Panc1 (cell line): ENCODE data around the gene CRMP1. TPM values are rescaled to one million over a fixed set of nuclear protein-coding genes. Genes with fewer than 3 reads are reported as not detected.

Experiments used
- ATAC-seq: fragments of 200-7000 bp; cut with Tn5 transposase; 2 replicates; pipeline ENCODE4 v1.9.1; 2020; ENCODE audit warnings: mild to moderate bottlenecking, moderate library complexity
- BruUV-seq: library from RNA; stranded (reverse); fragments of 400-500 nt; replicated peaks from 2 replicates; lab custom pipeline; 2021; lab: Mats Ljungman, UMichigan
- CTCF ChIA-PET: fragments of 300-600 bp; sonication (Branson Sonifier 250); formaldehyde crosslinking; loops from one replicate; lab custom pipeline; 2022; ENCODE audit warnings: antibody characterized with exemption; lab: Charles Lee
- POLR2A ChIA-PET: fragments of 300-600 bp; sonication (Branson Sonifier 250); formaldehyde crosslinking; loops from one replicate; lab custom pipeline; 2022; ENCODE audit warnings: antibody characterized with exemption; lab: Charles Lee
- DNase-seq: peaks from one replicate; pipeline ENCODE4 v3.0.0-alpha.2; 2010; ENCODE audit warnings: low read depth, low spot score
- H3K27ac ChIP-seq: 2 replicates; pipeline ENCODE4 v1.5.1; 2011; ENCODE audit warnings: mild to moderate bottlenecking, low read length, inconsistent platforms
- H3K27me3 ChIP-seq: fragments of 200-500 bp; sonication (Bioruptor generic); 2 replicates; pipeline ENCODE4 v1.6.0; 2014; ENCODE audit warnings: low read length, inconsistent platforms; ENCODE audit not compliant: control insufficient read depth, insufficient read depth
- H3K36me3 ChIP-seq: fragments of 200-500 bp; sonication (Bioruptor generic); 2 replicates; pipeline ENCODE4 v1.5.1; 2014; ENCODE audit warnings: inconsistent platforms, mild to moderate bottlenecking, low read length, moderate library complexity; ENCODE audit not compliant: control insufficient read depth, insufficient read depth
- H3K4me1 ChIP-seq: 2 replicates; pipeline ENCODE4 v1.5.1; 2011; ENCODE audit warnings: inconsistent platforms, mild to moderate bottlenecking, low read length, moderate library complexity; ENCODE audit not compliant: control insufficient read depth, insufficient read depth
- H3K4me3 ChIP-seq, 2 experiments: 2 replicates each; pipeline ENCODE4 v1.5.1; 2011 to 2012; ENCODE audit warnings: low read depth in 2 of 2, low read length in 2 of 2, mild to moderate bottlenecking in 2 of 2, inconsistent platforms in 1 of 2, moderate library complexity in 1 of 2
- H3K9me3 ChIP-seq: fragments of 200-500 bp; sonication (Bioruptor generic); 2 replicates; pipeline ENCODE4 v1.5.1; 2014; ENCODE audit warnings: low read depth, mild to moderate bottlenecking, inconsistent platforms, low read length, moderate library complexity; ENCODE audit not compliant: control insufficient read depth, insufficient read depth
- POLR2AphosphoS5 ChIP-seq: IDR thresholded peaks from 2 replicates; pipeline ENCODE4 v1.6.1; 2012; ENCODE audit warnings: mild to moderate bottlenecking, low read depth, low read length, moderate library complexity
- REST ChIP-seq, 2 experiments: IDR thresholded peaks; 2 replicates each; pipeline ENCODE4 v1.6.1; 2011 to 2012; ENCODE audit warnings: low read depth in 2 of 2, control low read depth in 1 of 2, low read length in 1 of 2, mild to moderate bottlenecking in 1 of 2, moderate library complexity in 1 of 2; ENCODE audit not compliant: insufficient read depth in 1 of 2
- SIN3A ChIP-seq: IDR thresholded peaks from 2 replicates; pipeline ENCODE4 v1.6.1; 2012; ENCODE audit warnings: low read depth, mild to moderate bottlenecking, low read length, moderate library complexity, borderline replicate concordance; ENCODE audit not compliant: insufficient read depth
- TCF7L2 ChIP-seq: IDR thresholded peaks from 2 replicates; pipeline ENCODE4 v1.6.1; 2011; ENCODE audit warnings: mild to moderate bottlenecking, low read depth, low read length, inconsistent platforms
- in situ Hi-C: cut with HindIII; loops from 2 replicates; pipeline ENCODE4 v1.10.0; 2016; ENCODE audit warnings: low sequenced_read_pairs, low pct_unique_long_range_greater_than_20kb
- intact Hi-C: fragments of 100-400 bp; cut with micrococcal nuclease; formaldehyde crosslinking; loops from one replicate; pipeline ENCODE4 v1.10.0; 2022; ENCODE audit not compliant: unreplicated experiment
- total RNA-seq: library from RNA; stranded (reverse); gene quantifications from one replicate; pipeline ENCODE4 v1.2.1, GENCODE V29; 2021; ENCODE audit not compliant: unreplicated experiment
- TF ChIP-seq, protein P1 (sequence below): fragments of 450-650 bp; IDR thresholded peaks from 2 replicates; pipeline ENCODE4 v1.5.1; 2017; ENCODE audit warnings: mild to moderate bottlenecking

The CRMP1 gene
- total RNA-seq, 1 experiment from 2014 or later = 0.28 TPM

DNA sequence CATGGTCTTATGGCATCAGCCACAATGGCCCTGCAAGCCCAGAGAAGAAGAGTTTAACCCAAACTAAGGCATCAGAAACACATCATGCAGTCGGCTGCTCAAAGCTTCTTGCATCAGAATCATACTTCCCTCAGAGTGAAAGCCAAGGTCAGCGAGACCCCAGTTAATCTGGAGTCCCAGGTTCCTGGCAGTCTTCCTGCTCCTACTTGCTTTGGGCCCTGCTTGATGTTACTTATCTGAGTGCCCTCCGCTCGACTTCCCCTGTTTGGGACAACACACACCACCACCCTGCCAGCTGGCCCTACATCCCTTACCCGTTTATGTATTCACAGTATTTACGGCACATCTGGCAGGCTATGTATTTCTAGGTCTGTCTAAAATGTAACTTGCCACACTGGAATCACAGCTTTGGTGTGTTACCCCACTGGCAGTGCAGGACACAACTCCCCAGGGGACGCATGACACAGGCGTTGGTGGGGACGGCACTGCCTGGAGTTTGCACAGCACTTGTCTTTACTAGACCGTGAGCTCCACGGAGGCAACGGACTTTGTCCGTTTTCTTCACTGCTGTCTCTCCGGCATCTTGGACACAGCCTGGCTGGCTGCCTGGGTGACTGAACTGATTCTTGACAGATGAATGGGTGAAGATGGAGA, 22.8 kb downstream of the CRMP1 start:
- no peak for ATAC-seq
- in situ Hi-C loops = no loop called here
- no peak for DNase-seq
- Histone ChIP-seq H3K9me3 (no peaks in the 10 kb centered on the region), H3K36me3 (no peaks in the 10 kb centered on the region), H3K4me3 (no peak overlapping the region), H3K27ac (no peak overlapping the region), H3K27me3 (peaks cover 3% of the 10 kb centered on the region; the same call in 1 of the 2 replicates), H3K4me1 (no peaks in the 10 kb centered on the region)
- no TSS peak for BruUV-seq
- POLR2A ChIA-PET = no interaction called here
- CTCF ChIA-PET = no interaction called here
- intact Hi-C loops = no loop called here
- TF ChIP-seq, protein P1, sequence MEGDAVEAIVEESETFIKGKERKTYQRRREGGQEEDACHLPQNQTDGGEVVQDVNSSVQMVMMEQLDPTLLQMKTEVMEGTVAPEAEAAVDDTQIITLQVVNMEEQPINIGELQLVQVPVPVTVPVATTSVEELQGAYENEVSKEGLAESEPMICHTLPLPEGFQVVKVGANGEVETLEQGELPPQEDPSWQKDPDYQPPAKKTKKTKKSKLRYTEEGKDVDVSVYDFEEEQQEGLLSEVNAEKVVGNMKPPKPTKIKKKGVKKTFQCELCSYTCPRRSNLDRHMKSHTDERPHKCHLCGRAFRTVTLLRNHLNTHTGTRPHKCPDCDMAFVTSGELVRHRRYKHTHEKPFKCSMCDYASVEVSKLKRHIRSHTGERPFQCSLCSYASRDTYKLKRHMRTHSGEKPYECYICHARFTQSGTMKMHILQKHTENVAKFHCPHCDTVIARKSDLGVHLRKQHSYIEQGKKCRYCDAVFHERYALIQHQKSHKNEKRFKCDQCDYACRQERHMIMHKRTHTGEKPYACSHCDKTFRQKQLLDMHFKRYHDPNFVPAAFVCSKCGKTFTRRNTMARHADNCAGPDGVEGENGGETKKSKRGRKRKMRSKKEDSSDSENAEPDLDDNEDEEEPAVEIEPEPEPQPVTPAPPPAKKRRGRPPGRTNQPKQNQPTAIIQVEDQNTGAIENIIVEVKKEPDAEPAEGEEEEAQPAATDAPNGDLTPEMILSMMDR = no peak
- TF ChIP-seq TCF7L2 (no peak), POLR2AphosphoS5 (no peak), SIN3A (no peak), REST (IDR thresholded peaks at IDR 0.05; ENCODE audit: insufficient read depth in 1 of 2, low read depth in 2 of 2, low read length in 1 of 2) (no peak)

DNA sequence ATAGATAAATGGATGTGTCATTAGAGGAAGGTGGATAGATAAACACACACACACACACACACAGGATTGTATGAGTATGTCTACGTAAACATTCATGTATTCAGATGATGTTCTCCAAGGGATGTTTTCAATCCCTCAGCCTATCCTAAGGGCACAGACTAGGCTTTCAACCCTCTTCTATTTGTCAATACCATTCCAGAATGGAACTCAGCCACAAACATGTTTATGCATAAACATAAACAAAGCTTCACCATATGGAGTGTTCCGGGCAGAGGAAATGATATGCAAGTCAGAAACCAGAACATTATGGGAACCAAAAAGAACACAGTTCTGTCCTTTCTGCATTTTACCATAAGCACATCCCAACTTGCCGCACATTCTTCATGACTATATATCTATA, 25.0 kb downstream of the CRMP1 start:
- no peaks in the 10 kb centered on the region for H3K4me1 ChIP-seq
- in situ Hi-C loops (no loop called here), intact Hi-C loops (no loop called here)
- H3K4me3 ChIP-seq = no peak overlapping the region
- H3K27me3 ChIP-seq = peaks cover 3% of the 10 kb centered on the region; the same call in 1 of the 2 replicates
- TF ChIP-seq REST (IDR thresholded peaks at IDR 0.05; ENCODE audit: insufficient read depth in 1 of 2, low read depth in 2 of 2, low read length in 1 of 2) = no peak
- TF ChIP-seq SIN3A = no peak
- TF ChIP-seq POLR2AphosphoS5 = no peak
- TF ChIP-seq, protein P1 = no peak
- TF ChIP-seq TCF7L2 = no peak
- no peak overlapping the region for H3K27ac ChIP-seq
- DNase-seq (no peak), ATAC-seq (no peak)
- CTCF ChIA-PET = no interaction called here
- POLR2A ChIA-PET = no interaction called here
- no peaks in the 10 kb centered on the region for H3K9me3 ChIP-seq
- no TSS peak for BruUV-seq
- H3K36me3 ChIP-seq = no peaks in the 10 kb centered on the region
